HTERT RPE-1 (cell line): ENCODE measurements around the gene TLR9.

Experiments used
- in situ Hi-C: fragments of 300-500 bp; cut with MboI; formaldehyde crosslinking; loops from 4 replicates; pipeline ENCODE4 v1.14.3; 2020; ENCODE audit warnings: low sequenced_read_pairs

The TLR9 gene

GRCh38 chr3:52176180-52176752 lies 49.2 kb downstream of the TLR9 start:
- in situ Hi-C loops, result no loop called here

DNA sequence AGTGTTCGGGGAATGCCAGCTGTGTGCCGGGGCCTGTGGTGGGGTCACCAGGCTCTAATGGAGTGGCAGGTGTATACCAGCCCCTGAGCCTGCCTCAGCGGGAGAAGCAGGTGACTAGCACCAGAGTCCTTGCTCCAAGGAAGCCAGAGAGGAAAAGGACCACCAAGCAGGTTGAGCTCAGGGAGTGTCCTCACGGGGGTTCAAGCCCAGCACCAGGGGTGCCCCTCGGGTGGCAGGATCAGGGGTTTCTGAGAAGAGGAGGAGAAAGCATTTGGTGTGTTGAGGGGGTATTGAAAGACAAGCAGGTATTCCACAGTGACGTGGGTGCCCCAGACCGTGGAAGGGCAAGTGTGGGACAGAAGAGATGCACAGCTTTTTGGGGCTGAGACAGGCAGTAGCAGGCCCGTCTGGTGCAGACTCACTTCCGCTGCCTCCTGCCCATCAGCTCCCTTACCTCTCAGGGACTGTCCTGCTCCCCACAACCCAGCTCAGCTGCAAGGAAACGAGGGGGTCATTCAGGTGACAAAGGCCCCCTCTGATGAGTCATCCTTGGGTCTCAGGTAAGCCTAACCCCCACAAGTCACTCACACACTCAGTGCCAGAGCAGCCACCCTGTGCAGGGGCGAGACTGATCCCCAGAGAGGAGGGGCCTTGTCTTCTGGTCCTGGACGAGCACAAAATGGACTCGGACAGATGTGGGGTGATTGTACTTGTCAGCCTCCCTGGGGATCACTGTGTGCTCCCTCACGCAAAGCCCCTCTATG lies 49.8 kb downstream of the TLR9 start:
- in situ Hi-C loops, result no loop called here

GRCh38 chr3:52174896-52175295 lies 50.5 kb downstream of the TLR9 start:
- in situ Hi-C loops, result no loop called here

DNA sequence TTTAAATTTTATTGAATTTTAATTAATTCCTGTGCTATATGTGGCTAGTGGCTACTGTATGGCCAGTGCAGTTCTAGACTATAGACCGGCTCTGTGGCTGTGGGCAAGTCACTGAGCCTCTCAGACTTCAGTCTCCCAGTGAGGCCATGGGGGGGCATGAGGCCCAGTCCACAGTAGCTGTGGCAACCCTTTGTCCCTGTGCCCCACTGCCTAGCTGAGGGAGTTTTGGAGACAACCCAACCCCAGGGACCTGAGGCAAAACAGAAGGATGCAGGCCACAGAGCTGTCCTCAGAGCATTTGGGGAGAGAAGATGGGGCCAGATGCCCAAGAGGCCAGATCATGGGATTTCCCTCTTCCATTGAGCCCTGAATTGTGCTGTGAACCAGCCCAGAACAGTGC lies 52.3 kb downstream of the TLR9 start:
- in situ Hi-C loops, result no loop called here

DNA sequence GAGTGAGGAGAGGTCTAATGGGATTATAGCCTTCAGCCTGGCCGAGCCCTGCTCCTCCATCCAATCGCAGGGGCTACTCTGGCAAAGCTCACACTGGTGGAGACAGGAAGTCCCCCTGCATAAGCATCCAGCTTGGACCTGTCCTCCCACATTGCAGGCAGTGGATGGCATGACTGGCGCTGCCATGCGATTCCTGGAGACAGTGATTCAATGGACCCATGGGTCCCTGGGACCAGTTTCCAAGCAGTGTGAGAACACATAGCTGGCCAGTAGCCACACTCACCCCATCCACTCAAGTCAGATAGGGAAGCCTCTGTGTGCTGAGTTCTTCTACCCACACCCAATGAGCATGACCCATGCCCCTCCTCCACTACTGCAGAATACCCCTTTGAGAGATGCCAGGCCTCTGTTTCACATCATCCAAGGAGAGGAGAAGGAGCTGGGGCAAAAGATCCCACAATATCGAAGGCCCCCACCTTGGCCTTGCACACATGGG lies 53.1 kb downstream of the TLR9 start:
- in situ Hi-C loops, result no loop called here

- in situ Hi-C loops, result no loop called here
These were observed 53.8 kb downstream of the TLR9 start for GRCh38 chr3:52171514-52172261.
